Mucosa of descending colon (tissue), 3 donors: ENCODE results near the gene AR. TPM values are rescaled to one million over a fixed set of nuclear protein-coding genes. Genes with fewer than 3 reads are reported as not detected.

Experiments
- ATAC-seq: fragments of 200-7000 bp; cut with Tn5 transposase; one replicate; pipeline ENCODE4 v1.9.1; 2020; ENCODE audit warnings: mild to moderate bottlenecking, moderate library complexity
- DNase-seq, 3 donors: peaks; one replicate each; pipeline ENCODE4 v3.0.0-alpha.2; 2020
- H3K36me3 ChIP-seq: fragments of 200-600 bp; one replicate; pipeline ENCODE4 v1.8.0; 2021; ENCODE audit warnings: low read depth, mild to moderate bottlenecking
- H3K4me1 ChIP-seq: fragments of 200-600 bp; one replicate; pipeline ENCODE4 v1.8.0; 2021; ENCODE audit warnings: low read depth, mild to moderate bottlenecking
- H3K4me3 ChIP-seq: fragments of 200-600 bp; one replicate; pipeline ENCODE4 v1.8.0; 2021; ENCODE audit warnings: mild to moderate bottlenecking
- H3K9me3 ChIP-seq: fragments of 200-600 bp; one replicate; pipeline ENCODE4 v1.8.0; 2021; ENCODE audit warnings: mild to moderate bottlenecking
- CTCF ChIP-seq: fragments of 200-600 bp; IDR thresholded peaks from one replicate; pipeline ENCODE4 v1.8.0; 2022; ENCODE audit warnings: antibody characterized with exemption, mild to moderate bottlenecking
- intact Hi-C, 2 donors: fragments of 100-400 bp; cut with DNase I in 1 of 2; cut with micrococcal nuclease in 1 of 2; formaldehyde crosslinking; loops; one replicate each; pipeline versions ENCODE4 v1.11.0 to v1.11.1; 2022; cut with DNase I, micrococcal nuclease
- total RNA-seq, 3 donors: library from RNA; stranded (reverse); fragmentation: NEBNext Ultra II Directional in 2 of 3; extraction: Animal tissue kit (Norgen Biotek cat#: 25700) in 2 of 3; gene quantifications; one replicate each; pipeline versions ENCODE4 v1.2.1 to v1.2.4, GENCODE V29; 2021 to 2023
- donor health status: DM: no; HTN: no; CAD: no; lungs with moderate emphysema.
- donor health status: DM: no; HTN: no; CAD: no.
- donor health status: DM: no; HTN: yes; CAD: no.

AR gene
- total RNA-seq, 3 donors from 2014 or later, result 0.49 to 4.6 (median 1.2) TPM

GRCh38 chrX:67723580-67724351 lies 179.9 kb downstream of the AR start:
- intact Hi-C loops, result no loop called here
- no peaks in the 10 kb centered on the region for H3K4me1 ChIP-seq
- DNase-seq (no peak), ATAC-seq (no peak)
- no peak overlapping the region for H3K4me3 ChIP-seq
- no peak for TF ChIP-seq CTCF
- no peaks in the 10 kb centered on the region for H3K36me3 ChIP-seq
- H3K9me3 ChIP-seq, result no peaks in the 10 kb centered on the region

- Histone ChIP-seq H3K4me3 (no peak overlapping the region), H3K9me3 (no peaks in the 10 kb centered on the region), H3K36me3 (no peaks in the 10 kb centered on the region), H3K4me1 (no peaks in the 10 kb centered on the region)
- TF ChIP-seq CTCF, result no peak
- no peak for ATAC-seq
- DNase-seq, result no peak
- intact Hi-C loops, result no loop called here
Observed at GRCh38 chrX:67724359-67725110, 180.7 kb downstream of the AR start.

GRCh38 chrX:67725471-67725870 lies 181.7 kb downstream of the AR start:
- no peak for ATAC-seq
- intact Hi-C loops, result no loop called here
- Histone ChIP-seq H3K36me3 (no peaks in the 10 kb centered on the region), H3K4me3 (no peak overlapping the region), H3K4me1 (no peaks in the 10 kb centered on the region), H3K9me3 (no peaks in the 10 kb centered on the region)
- DNase-seq, result no peak
- no peak for TF ChIP-seq CTCF

GRCh38 chrX:67726018-67726417 lies 182.2 kb downstream of the AR start:
- intact Hi-C loops, result no loop called here
- Histone ChIP-seq H3K36me3 (no peaks in the 10 kb centered on the region), H3K4me1 (no peaks in the 10 kb centered on the region), H3K9me3 (no peaks in the 10 kb centered on the region), H3K4me3 (no peak overlapping the region)
- ATAC-seq (no peak), DNase-seq (no peak)
- TF ChIP-seq CTCF, result no peak

- Histone ChIP-seq H3K9me3 (no peaks in the 10 kb centered on the region), H3K4me1 (no peaks in the 10 kb centered on the region), H3K4me3 (no peak overlapping the region), H3K36me3 (no peaks in the 10 kb centered on the region)
- ATAC-seq (no peak), DNase-seq (no peak)
- no peak for TF ChIP-seq CTCF
- intact Hi-C loops, result no loop called here
Observed at GRCh38 chrX:67727576-67727975, 183.8 kb downstream of the AR start.
